Fibroblast of villous mesenchyme (primary cell): ENCODE measurements around the gene PDE4D. TPM values are rescaled to one million over a fixed set of nuclear protein-coding genes. Genes with fewer than 3 reads are reported as not detected.
A peak's percentile ranks its signal among the peaks of the same experiment; 100 is the strongest.
"Not testable (repeated sequence)": the region's sequence is repeated elsewhere in the genome, so short reads cannot be mapped to it uniquely, and the experiment has no call there.

Experiments
- DNase-seq: peaks from one replicate; pipeline ENCODE4 v3.0.0-alpha.2; 2010; ENCODE audit warnings: low read depth
- H3K4me3 ChIP-seq: 2 replicates; pipeline ENCODE4 v1.5.1; 2011; ENCODE audit warnings: low read depth, mild to moderate bottlenecking, low read length
- CTCF ChIP-seq: IDR thresholded peaks from 2 replicates; pipeline ENCODE4 v1.5.1; 2012; ENCODE audit warnings: low read depth, mild to moderate bottlenecking, low read length; ENCODE audit not compliant: insufficient read depth
- total RNA-seq: library from RNA; depleted of rRNA; stranded (reverse); fragments of >200 nt; gene quantifications from 2 replicates; pipeline ENCODE4 v1.2.3, GENCODE V29; 2012

PDE4D gene
- total RNA-seq, 1 donor = 6.0 TPM

GRCh38 chr5:59061377-59061776 lies 832.1 kb downstream of the PDE4D start:
- TF ChIP-seq CTCF = no peak
- DNase-seq = peak; percentile 83
- no peak overlapping the region for H3K4me3 ChIP-seq

GRCh38 chr5:59058969-59059687 lies 834.4 kb downstream of the PDE4D start:
- no peak for TF ChIP-seq CTCF
- H3K4me3 ChIP-seq = no peak overlapping the region
- DNase-seq = no peak

- no peak for TF ChIP-seq CTCF
- no peak overlapping the region for H3K4me3 ChIP-seq
- no peak for DNase-seq
Observed at GRCh38 chr5:59058237-59058636, 835.3 kb downstream of the PDE4D start.

- DNase-seq, H3K4me3 ChIP-seq: not testable (repeated sequence)
Observed at GRCh38 chr5:59056599-59056998, 836.9 kb downstream of the PDE4D start.

- no peak overlapping the region for H3K4me3 ChIP-seq
- no peak for DNase-seq
- TF ChIP-seq CTCF = no peak
Observed at GRCh38 chr5:59055745-59056448, 837.6 kb downstream of the PDE4D start.

GRCh38 chr5:59054963-59055528 lies 838.5 kb downstream of the PDE4D start:
- no peak overlapping the region for H3K4me3 ChIP-seq
- DNase-seq = no peak
- no peak for TF ChIP-seq CTCF

GRCh38 chr5:59051951-59052350 lies 841.6 kb downstream of the PDE4D start:
- H3K4me3 ChIP-seq = no peak overlapping the region
- TF ChIP-seq CTCF = no peak
- DNase-seq = no peak
